Type B pancreatic cell (in vitro differentiated cells): ENCODE data around the gene MTARC2. TPM values are rescaled to one million over a fixed set of nuclear protein-coding genes. Genes with fewer than 3 reads are reported as not detected.

Experiments used
- DNase-seq: peaks from one replicate; pipeline ENCODE4 v3.0.0; 2021; ENCODE audit warnings: mixed read lengths; ENCODE audit not compliant: unreplicated experiment; ENCODE audit errors: extremely low spot score
- H3K27ac Mint-ChIP-seq: 2 replicates; pipeline ENCODE4 v1.8.0; 2021; ENCODE audit warnings: mild to moderate bottlenecking, mixed read lengths
- H3K27me3 Mint-ChIP-seq: 2 replicates; pipeline ENCODE4 v1.8.0; 2021; ENCODE audit warnings: mixed read lengths
- H3K36me3 Mint-ChIP-seq: 2 replicates; pipeline ENCODE4 v1.8.0; 2021; ENCODE audit warnings: mixed read lengths
- H3K4me1 Mint-ChIP-seq: one replicate; pipeline ENCODE4 v1.8.0; 2021; ENCODE audit warnings: mixed read lengths; ENCODE audit not compliant: unreplicated experiment
- H3K4me3 Mint-ChIP-seq: 2 replicates; pipeline ENCODE4 v1.8.0; 2021; ENCODE audit warnings: mild to moderate bottlenecking, mixed read lengths
- H3K9me3 Mint-ChIP-seq: 2 replicates; pipeline ENCODE4 v1.8.0; 2021; ENCODE audit warnings: mixed read lengths
- CTCF ChIP-seq: fragments of 200-600 bp; sonication (generic); conservative IDR thresholded peaks from 2 replicates; pipeline ENCODE4 v1.5.0; 2021; ENCODE audit warnings: antibody characterized with exemption, mild to moderate bottlenecking
- total RNA-seq: library from RNA; stranded (reverse); gene quantifications from 2 replicates; pipeline ENCODE4 v1.2.1, GENCODE V29; 2021; ENCODE audit warnings: low replicate concordance

The MTARC2 gene
- total RNA-seq, 1 donor from 2014 or later: 14.4 TPM

GRCh38 chr1:220754212-220754917 lies 6.2 kb downstream of the MTARC2 start:
- H3K36me3 Mint-ChIP-seq: peaks cover 18% of the 10 kb centered on the region

GRCh38 chr1:220754918-220755295 lies 6.8 kb downstream of the MTARC2 start:
- no peak for DNase-seq
- no peak overlapping the region for H3K4me3 Mint-ChIP-seq
- H3K4me1 Mint-ChIP-seq: peaks cover 29% of the 10 kb centered on the region
- H3K9me3 Mint-ChIP-seq: no peaks in the 10 kb centered on the region
- no peak for TF ChIP-seq CTCF
- no peaks in the 10 kb centered on the region for H3K27me3 Mint-ChIP-seq
- peaks cover 21% of the 10 kb centered on the region for H3K36me3 Mint-ChIP-seq
- no peak overlapping the region for H3K27ac Mint-ChIP-seq

More at GRCh38 chr1:220754212-220754917, 6.2 kb downstream of the MTARC2 start:
- DNase-seq: no peak
- no peak overlapping the region for H3K4me3 Mint-ChIP-seq
- H3K27me3 Mint-ChIP-seq: no peaks in the 10 kb centered on the region
- H3K27ac Mint-ChIP-seq: no peak overlapping the region
- peaks cover 32% of the 10 kb centered on the region for H3K4me1 Mint-ChIP-seq
- no peak for TF ChIP-seq CTCF
- no peaks in the 10 kb centered on the region for H3K9me3 Mint-ChIP-seq

GRCh38 chr1:220755309-220755708 lies 7.2 kb downstream of the MTARC2 start:
- Mint-ChIP-seq H3K9me3 (no peaks in the 10 kb centered on the region), H3K36me3 (peaks cover 21% of the 10 kb centered on the region), H3K27ac (no peak overlapping the region), H3K4me3 (no peak overlapping the region), H3K27me3 (no peaks in the 10 kb centered on the region), H3K4me1 (peaks cover 26% of the 10 kb centered on the region)
- no peak for DNase-seq
- TF ChIP-seq CTCF: no peak

- Mint-ChIP-seq H3K4me1 (peaks cover 9% of the 10 kb centered on the region), H3K27me3 (no peaks in the 10 kb centered on the region), H3K36me3 (peaks cover 21% of the 10 kb centered on the region), H3K4me3 (no peak overlapping the region), H3K27ac (no peak overlapping the region), H3K9me3 (no peaks in the 10 kb centered on the region)
- TF ChIP-seq CTCF: no peak
- DNase-seq: no peak
Measured at GRCh38 chr1:220757441-220757840, 9.3 kb downstream of the MTARC2 start.

GRCh38 chr1:220759147-220759546 lies 11.0 kb downstream of the MTARC2 start:
- peaks cover 6% of the 10 kb centered on the region for H3K4me1 Mint-ChIP-seq
- no peaks in the 10 kb centered on the region for H3K9me3 Mint-ChIP-seq
- DNase-seq: no peak
- H3K27ac Mint-ChIP-seq: no peak overlapping the region
- H3K27me3 Mint-ChIP-seq: no peaks in the 10 kb centered on the region
- no peak overlapping the region for H3K4me3 Mint-ChIP-seq
- peaks cover 21% of the 10 kb centered on the region for H3K36me3 Mint-ChIP-seq
- TF ChIP-seq CTCF: no peak
